ENCODE data around the gene TMEM63A.
A peak's percentile ranks its signal among the peaks of the same experiment; 100 is the strongest.
"Not testable (repeated sequence)": the region's sequence is repeated elsewhere in the genome, so short reads cannot be mapped to it uniquely, and the experiment has no call there.

Gene TMEM63A

GRCh38 chr1:225896937-225897549, 14.9 kb upstream of the TMEM63A start:
- DNase-seq (ENCODE audit: insufficient read length, low spot score) (peak; percentile 81), FAIRE-seq (peak; percentile 99)
- 0 out of 2 replicates have a peak, but pooled peaks have one; percentile 28 for TF ChIP-seq POLR2A (IDR thresholded peaks at IDR 0.05; ENCODE audit: low read depth, low read length)
- TF ChIP-seq POU2F2 (IDR thresholded peaks at IDR 0.05; ENCODE audit: low read depth, low read length), result peak; percentile 76
- no peak for TF ChIP-seq TAF1 (IDR thresholded peaks at IDR 0.05; ENCODE audit: low read depth, low read length)
- no peak for TF ChIP-seq PAX5 (IDR thresholded peaks at IDR 0.05; ENCODE audit: insufficient read depth, low read length, severe bottlenecking)
- peak; percentile 77 for TF ChIP-seq SPI1 (IDR thresholded peaks at IDR 0.05; ENCODE audit: low read depth, low read length)
- TF ChIP-seq POLR2AphosphoS5 (IDR thresholded peaks at IDR 0.05; ENCODE audit: low read depth, low read length), result peak; percentile 42; the same call in 1 of the 2 replicates

- FAIRE-seq (no peak), DNase-seq (ENCODE audit: insufficient read length, low spot score) (no peak)
- TF ChIP-seq SPI1 (IDR thresholded peaks at IDR 0.05; ENCODE audit: low read depth, low read length) (no peak), POLR2AphosphoS5 (IDR thresholded peaks at IDR 0.05; ENCODE audit: low read depth, low read length) (no peak), POU2F2 (IDR thresholded peaks at IDR 0.05; ENCODE audit: low read depth, low read length) (no peak), TAF1 (IDR thresholded peaks at IDR 0.05; ENCODE audit: low read depth, low read length) (no peak), PAX5 (IDR thresholded peaks at IDR 0.05; ENCODE audit: insufficient read depth, low read length, severe bottlenecking) (no peak), POLR2A (IDR thresholded peaks at IDR 0.05; ENCODE audit: low read depth, low read length) (no peak)
Measured at GRCh38 chr1:225896494-225896893, 14.3 kb upstream of the TMEM63A start.

DNA sequence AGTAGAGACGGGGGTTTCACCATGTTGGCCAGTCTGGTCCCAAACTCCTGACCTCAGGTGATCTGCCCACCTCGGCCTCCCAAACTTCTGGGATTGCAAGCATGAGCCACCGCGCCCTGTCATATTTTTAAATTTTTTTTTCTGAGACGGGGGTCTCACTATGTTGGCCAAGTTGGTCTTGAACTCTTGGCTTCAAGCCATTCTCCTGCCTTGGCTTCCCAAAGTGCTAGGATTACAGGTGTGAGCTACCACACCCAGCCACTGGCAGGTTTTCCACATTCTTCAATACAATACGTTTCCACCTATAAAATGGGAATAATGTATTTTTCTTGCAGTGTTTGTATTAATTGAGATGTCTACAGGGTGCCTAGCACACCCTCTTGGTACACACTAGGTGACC, 10.1 kb upstream of the TMEM63A start:
- DNase-seq (ENCODE audit: insufficient read length, low spot score) (no peak), FAIRE-seq (no peak)
- TF ChIP-seq SPI1 (IDR thresholded peaks at IDR 0.05; ENCODE audit: low read depth, low read length) (no peak), PAX5 (IDR thresholded peaks at IDR 0.05; ENCODE audit: insufficient read depth, low read length, severe bottlenecking) (no peak), POU2F2 (IDR thresholded peaks at IDR 0.05; ENCODE audit: low read depth, low read length) (no peak), TAF1 (IDR thresholded peaks at IDR 0.05; ENCODE audit: low read depth, low read length) (no peak), POLR2AphosphoS5 (IDR thresholded peaks at IDR 0.05; ENCODE audit: low read depth, low read length) (no peak), POLR2A (IDR thresholded peaks at IDR 0.05; ENCODE audit: low read depth, low read length) (no peak)

DNA sequence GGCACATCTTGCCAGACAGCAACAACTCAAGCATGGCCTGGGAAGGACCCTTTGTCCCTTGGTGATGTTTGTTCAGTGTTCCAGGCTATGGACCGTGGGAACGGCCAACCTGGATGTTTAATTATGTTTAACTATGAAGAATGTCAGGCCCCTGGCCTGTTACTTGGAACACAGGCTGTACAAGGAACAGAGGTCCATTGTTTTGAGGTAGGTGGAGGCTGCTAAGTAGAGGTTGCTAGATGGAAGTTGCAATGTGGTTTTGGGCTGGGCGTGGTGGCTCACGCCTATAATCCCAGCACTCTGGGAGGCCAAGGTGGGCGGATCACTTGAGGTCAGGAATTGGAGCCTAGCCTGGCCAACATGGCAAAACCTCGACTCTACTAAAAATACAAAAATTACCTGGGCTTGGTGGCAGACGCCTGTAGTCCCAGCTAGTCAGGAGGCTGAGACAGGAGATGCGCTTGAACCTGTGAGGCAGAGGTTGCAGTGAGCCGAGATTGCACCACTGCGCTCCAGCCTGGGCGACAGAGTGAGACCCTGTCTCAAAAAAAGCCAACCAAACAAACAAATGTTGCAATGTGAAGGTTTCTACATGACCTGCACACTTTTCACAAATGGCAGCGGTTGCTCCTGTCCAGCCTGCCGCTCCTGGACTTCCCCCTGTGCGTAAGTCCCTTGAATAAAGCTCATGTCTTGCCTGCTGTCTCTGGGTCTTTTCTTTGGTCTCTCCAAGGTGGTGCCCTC, 9.2 kb upstream of the TMEM63A start:
- TF ChIP-seq PAX5 (IDR thresholded peaks at IDR 0.05; ENCODE audit: insufficient read depth, low read length, severe bottlenecking), result no peak
- no peak for TF ChIP-seq TAF1 (IDR thresholded peaks at IDR 0.05; ENCODE audit: low read depth, low read length)
- no peak for TF ChIP-seq SPI1 (IDR thresholded peaks at IDR 0.05; ENCODE audit: low read depth, low read length)
- no peak for TF ChIP-seq POLR2AphosphoS5 (IDR thresholded peaks at IDR 0.05; ENCODE audit: low read depth, low read length)
- TF ChIP-seq POU2F2 (IDR thresholded peaks at IDR 0.05; ENCODE audit: low read depth, low read length), result no peak
- no peak for TF ChIP-seq POLR2A (IDR thresholded peaks at IDR 0.05; ENCODE audit: low read depth, low read length)
- FAIRE-seq (no peak), DNase-seq (ENCODE audit: insufficient read length, low spot score) (no peak)

- no peak for DNase-seq (ENCODE audit: insufficient read length, low spot score)
- no peak for TF ChIP-seq POLR2AphosphoS5 (IDR thresholded peaks at IDR 0.05; ENCODE audit: low read depth, low read length)
- no peak for TF ChIP-seq PAX5 (IDR thresholded peaks at IDR 0.05; ENCODE audit: insufficient read depth, low read length, severe bottlenecking)
- no peak for TF ChIP-seq POLR2A (IDR thresholded peaks at IDR 0.05; ENCODE audit: low read depth, low read length)
- no peak for TF ChIP-seq TAF1 (IDR thresholded peaks at IDR 0.05; ENCODE audit: low read depth, low read length)
- TF ChIP-seq SPI1 (IDR thresholded peaks at IDR 0.05; ENCODE audit: low read depth, low read length), result no peak
- FAIRE-seq, result no peak
Measured at GRCh38 chr1:225890346-225891228, 8.4 kb upstream of the TMEM63A start.

GRCh38 chr1:225889743-225890142, 7.6 kb upstream of the TMEM63A start:
- FAIRE-seq (no peak), DNase-seq (ENCODE audit: insufficient read length, low spot score) (no peak)
- TF ChIP-seq POLR2A (IDR thresholded peaks at IDR 0.05; ENCODE audit: low read depth, low read length) (no peak), TAF1 (IDR thresholded peaks at IDR 0.05; ENCODE audit: low read depth, low read length) (no peak), POLR2AphosphoS5 (IDR thresholded peaks at IDR 0.05; ENCODE audit: low read depth, low read length) (no peak), PAX5 (IDR thresholded peaks at IDR 0.05; ENCODE audit: insufficient read depth, low read length, severe bottlenecking) (no peak), SPI1 (IDR thresholded peaks at IDR 0.05; ENCODE audit: low read depth, low read length) (no peak), POU2F2 (IDR thresholded peaks at IDR 0.05; ENCODE audit: low read depth, low read length) (no peak)

DNA sequence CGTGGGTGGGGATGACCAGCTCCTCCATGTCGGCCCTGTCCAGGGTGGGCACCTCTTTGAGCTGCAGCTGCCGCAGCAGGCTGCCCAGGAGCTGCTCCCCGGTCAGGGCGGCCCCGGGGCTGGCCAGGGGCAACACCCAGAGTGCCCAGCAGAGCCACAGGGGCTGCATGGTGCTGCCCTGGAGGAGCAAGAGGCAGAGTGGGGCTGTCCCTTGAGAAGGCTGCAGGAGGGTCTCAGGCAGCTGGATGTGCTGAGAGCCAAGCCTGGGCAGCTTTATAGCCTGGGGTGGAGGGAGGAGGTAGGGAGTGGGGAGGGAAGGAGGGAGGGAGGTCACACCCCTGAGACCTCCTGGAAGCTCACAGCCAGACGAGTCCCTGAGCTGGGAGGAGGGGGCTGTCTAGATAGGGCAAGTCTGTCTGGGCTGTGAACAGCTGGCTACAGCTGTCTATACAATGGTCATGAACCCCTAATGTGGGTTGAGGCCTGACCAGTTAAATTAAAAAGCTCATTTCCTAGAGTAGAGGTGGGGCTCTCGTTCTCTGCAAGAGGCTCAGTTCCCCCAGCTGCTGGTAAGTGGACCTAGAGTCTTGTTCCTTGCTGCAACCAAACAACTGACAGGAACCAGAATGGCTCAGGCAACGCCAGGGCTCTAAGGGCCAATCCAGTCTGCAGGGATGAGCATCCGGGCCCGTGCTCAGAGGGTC, 6.9 kb upstream of the TMEM63A start, which contains the start of gene LEFTY1:
LEFTY1 (minus strand) TSS at position 249 of the 704 bp plus-strand sequence; CDS start at position 169, 80 bp downstream.
- DNase-seq (ENCODE audit: insufficient read length, low spot score) (no peak), FAIRE-seq (no peak)
- TF ChIP-seq POLR2AphosphoS5 (IDR thresholded peaks at IDR 0.05; ENCODE audit: low read depth, low read length) (no peak), POLR2A (IDR thresholded peaks at IDR 0.05; ENCODE audit: low read depth, low read length) (no peak), TAF1 (IDR thresholded peaks at IDR 0.05; ENCODE audit: low read depth, low read length) (no peak), POU2F2 (IDR thresholded peaks at IDR 0.05; ENCODE audit: low read depth, low read length) (no peak), PAX5 (IDR thresholded peaks at IDR 0.05; ENCODE audit: insufficient read depth, low read length, severe bottlenecking) (no peak), SPI1 (IDR thresholded peaks at IDR 0.05; ENCODE audit: low read depth, low read length) (no peak)

DNA sequence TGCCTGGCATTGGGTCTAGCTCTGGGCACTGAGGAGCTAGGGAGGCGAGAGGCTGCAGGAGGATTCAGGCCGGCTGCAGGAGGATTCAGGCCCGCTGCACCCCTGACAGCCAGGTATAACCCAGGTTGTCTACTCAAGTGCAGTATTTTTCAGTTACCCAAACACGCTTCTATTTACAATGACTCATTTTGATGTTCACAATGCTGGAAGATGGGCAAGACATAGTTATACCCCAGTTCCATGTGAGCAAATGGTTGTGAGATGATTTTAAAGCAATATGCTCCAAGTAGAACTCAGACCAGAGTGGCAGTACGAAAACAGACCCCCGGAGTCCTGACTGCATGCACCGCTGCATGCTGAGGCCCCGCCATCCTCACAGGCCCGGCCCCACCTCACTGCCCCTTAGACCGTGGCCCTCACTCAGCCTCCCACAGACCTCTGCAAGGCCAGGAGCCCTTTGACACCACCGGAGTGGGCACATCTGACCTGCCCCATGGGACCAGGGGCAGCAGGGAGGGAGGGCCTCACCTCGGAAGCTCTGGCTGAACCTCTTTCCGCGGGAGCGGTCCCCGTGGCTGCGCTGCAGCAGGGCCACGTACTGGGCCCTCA, 6.2 kb upstream of the TMEM63A start:
- no peak for DNase-seq (ENCODE audit: insufficient read length, low spot score)
- no peak for TF ChIP-seq PAX5 (IDR thresholded peaks at IDR 0.05; ENCODE audit: insufficient read depth, low read length, severe bottlenecking)
- no peak for TF ChIP-seq POLR2AphosphoS5 (IDR thresholded peaks at IDR 0.05; ENCODE audit: low read depth, low read length)
- no peak for TF ChIP-seq POU2F2 (IDR thresholded peaks at IDR 0.05; ENCODE audit: low read depth, low read length)
- TF ChIP-seq SPI1 (IDR thresholded peaks at IDR 0.05; ENCODE audit: low read depth, low read length), result no peak
- no peak for TF ChIP-seq TAF1 (IDR thresholded peaks at IDR 0.05; ENCODE audit: low read depth, low read length)
- TF ChIP-seq POLR2A (IDR thresholded peaks at IDR 0.05; ENCODE audit: low read depth, low read length), result no peak
- peak; percentile 20 for FAIRE-seq

DNA sequence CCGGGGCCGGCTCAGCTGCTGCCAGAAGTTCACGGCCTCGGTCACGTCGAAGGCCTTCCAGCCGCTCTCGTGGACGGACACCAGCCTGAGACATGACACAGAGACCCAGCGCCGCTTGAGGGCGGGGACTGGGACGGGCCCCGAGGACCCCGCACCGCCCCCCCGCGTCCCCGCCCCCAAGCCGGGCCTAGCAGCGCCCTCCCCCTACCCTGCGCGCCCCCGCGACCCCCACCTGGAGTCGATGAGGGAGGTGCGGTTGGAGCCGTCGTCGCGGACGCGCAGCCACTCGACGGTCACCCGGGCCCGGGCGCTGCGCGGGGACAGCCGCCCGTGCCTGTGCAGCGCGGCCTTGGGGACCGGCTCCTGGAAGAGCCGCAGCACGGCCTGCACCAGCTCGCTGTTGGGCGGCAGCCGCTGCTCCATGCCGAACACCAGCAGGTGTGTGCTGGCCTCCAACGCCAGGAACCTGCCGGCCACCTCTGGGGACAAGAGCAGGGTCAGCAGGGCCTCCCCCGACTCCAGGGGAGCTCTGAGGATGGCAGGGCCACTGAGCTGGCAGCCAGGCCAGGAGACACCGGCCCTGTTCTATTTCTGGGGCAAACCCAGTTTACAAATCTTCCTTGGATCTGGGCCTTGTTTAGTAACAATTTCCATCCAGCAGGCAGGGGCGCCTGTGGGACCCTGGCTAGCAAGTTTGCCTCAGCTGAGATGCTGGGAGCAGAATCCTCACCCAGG, 5.5 kb upstream of the TMEM63A start:
- DNase-seq (ENCODE audit: insufficient read length, low spot score); FAIRE-seq: not testable (repeated sequence)

Measured in GM12891 (cell line).